ENCODE results near the gene KLHL29.

KLHL29 gene

DNA sequence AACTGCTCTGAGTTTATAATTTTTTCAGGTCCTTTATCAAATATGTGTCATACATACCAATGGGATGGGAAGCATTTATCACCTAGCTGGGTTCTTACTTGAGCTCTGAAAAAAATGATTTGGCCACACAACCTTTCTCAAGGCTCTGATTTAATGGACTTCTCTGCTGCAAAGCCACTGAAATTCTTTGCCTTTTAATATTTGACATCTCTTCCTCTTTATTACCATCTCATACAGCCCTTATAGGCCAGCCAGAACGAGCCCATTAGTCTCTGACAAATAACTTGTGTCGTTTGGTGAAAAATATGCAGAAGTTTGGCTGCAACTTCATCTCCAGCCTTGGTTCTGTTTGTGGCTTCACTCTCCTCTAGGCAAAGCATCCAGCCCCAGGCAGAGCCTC is 292.9 kb downstream of the KLHL29 start:
- DNase-seq (ENCODE audit: low read depth, low spot score) = no peak

DNA sequence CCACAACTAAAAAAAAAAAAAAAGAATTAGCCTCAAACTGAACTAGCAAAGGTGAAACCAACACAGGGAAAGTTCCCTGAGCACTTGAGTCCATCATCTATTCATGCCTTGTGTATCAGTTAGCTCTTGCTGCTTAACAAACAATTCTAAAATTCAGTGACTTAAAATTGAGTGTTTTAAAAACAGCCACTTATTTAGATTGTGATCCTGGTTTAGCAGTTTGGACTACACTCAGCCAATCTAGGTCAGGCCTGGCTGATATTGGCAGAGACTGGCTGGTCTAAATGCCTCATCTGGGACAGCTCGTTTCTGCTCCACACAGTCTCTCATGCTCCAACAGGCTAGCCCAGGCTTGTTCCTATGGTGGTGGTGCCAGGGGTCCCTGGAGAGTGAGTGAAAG is 294.1 kb downstream of the KLHL29 start:
- DNase-seq (ENCODE audit: low read depth, low spot score) = no peak

- DNase-seq (ENCODE audit: low read depth, low spot score) = no peak
Measured at GRCh38 chr2:23680951-23681350, 296.0 kb downstream of the KLHL29 start.

GRCh38 chr2:23681356-23682140 is 296.6 kb downstream of the KLHL29 start:
- no peak for DNase-seq (ENCODE audit: low read depth, low spot score)

- DNase-seq (ENCODE audit: low read depth, low spot score) = no peak
Measured at GRCh38 chr2:23682481-23682880, 297.5 kb downstream of the KLHL29 start.

GRCh38 chr2:23683001-23683400 is 298.0 kb downstream of the KLHL29 start:
- no peak for DNase-seq (ENCODE audit: low read depth, low spot score)

DNA sequence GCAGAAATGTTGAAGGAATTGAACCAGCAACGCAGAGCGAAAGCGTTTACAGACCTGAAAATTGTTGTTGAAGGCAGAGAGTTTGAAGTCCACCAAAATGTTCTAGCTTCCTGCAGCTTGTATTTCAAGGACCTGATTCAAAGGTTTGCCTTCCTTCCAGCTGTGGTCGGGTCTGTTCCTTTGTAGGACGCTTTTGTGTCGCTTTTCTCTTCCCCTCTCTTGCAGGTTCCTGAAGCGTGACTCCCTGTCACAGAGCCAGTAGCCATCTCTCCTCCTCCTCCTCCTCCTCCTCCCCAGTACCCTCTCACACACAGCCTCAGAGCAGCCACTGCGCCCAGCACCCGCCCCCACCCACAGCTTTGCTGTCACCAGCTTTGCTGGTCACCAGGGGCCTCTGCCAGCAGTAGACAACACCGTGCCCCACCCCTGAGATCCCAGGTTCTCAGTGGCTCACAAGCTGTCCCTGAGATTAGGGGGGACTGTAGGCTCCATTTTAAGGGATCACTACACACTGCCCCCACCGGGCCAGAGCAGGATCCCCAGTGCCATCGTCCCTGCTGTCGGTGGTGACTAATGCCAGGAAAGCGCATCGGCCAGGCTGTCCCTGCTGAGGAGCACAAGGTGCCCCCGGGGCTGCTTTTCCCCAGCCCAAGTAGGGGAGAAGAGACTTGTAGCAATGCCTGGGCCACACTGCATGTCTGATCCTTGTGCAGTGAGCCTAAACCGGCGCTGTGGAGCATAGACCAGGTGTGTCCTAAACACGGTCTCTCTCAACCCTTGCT is 299.6 kb downstream of the KLHL29 start:
- DNase-seq (ENCODE audit: low read depth, low spot score) = peak; percentile 68

- no peak for DNase-seq (ENCODE audit: low read depth, low spot score)
Measured at GRCh38 chr2:23685181-23685580, 300.2 kb downstream of the KLHL29 start.

- no peak for DNase-seq (ENCODE audit: low read depth, low spot score)
Measured at GRCh38 chr2:23685706-23686105, 300.7 kb downstream of the KLHL29 start.

GRCh38 chr2:23686405-23687029 is 301.5 kb downstream of the KLHL29 start:
- no peak for DNase-seq (ENCODE audit: low read depth, low spot score)

- no peak for DNase-seq (ENCODE audit: low read depth, low spot score)
Measured at GRCh38 chr2:23687214-23687613, 302.2 kb downstream of the KLHL29 start.

DNA sequence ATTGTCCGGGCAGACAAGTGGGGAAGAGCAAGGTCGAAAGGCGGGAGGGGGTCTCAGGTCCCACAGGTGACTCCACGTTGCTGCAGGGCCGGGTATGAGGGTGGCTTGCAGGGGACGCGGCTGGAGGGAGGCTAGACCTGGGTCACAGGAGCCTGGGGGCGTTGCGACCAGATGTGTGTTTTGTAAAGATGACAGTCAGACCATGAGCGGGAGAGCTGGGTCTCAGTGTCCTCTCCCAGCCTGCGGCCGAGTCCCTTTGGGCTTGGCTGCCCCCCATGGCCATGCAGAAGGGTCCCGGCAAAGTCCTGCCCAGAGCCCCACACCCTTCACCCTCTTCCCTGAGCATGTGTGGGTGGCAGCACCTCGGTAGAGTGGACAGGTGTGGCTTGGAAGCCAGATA is 302.7 kb downstream of the KLHL29 start:
- no peak for DNase-seq (ENCODE audit: low read depth, low spot score)

GRCh38 chr2:23688486-23689130 is 303.6 kb downstream of the KLHL29 start:
- DNase-seq (ENCODE audit: low read depth, low spot score) = no peak

DNA sequence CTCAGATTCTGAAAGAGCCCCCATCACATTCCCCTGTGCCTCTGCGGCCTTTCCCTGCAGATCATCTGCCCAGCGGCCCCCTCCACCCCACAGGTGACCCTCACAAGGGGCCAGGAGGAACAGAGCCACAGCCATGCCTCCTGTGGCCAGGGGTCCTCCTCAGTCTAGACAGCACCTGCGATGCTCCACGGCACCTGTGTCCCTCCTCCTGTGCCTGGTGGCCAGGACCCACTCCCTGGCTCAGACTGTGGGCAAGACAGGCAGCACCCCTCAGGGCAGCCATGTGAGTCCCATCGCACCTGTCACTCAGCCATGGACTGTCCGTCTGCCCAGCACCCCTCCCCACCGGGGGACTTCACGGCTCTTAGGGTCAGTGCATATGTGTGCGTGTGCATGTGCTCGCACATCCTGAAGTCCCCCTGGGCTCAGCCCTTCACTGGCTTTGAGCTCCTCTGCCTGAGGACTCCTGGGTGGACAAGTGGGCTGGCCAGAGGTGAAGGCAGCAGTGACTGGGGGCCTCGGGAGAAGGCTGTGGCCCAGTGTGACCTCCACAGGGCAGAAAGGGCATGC is 304.2 kb downstream of the KLHL29 start:
- no peak for DNase-seq (ENCODE audit: low read depth, low spot score)

DNA sequence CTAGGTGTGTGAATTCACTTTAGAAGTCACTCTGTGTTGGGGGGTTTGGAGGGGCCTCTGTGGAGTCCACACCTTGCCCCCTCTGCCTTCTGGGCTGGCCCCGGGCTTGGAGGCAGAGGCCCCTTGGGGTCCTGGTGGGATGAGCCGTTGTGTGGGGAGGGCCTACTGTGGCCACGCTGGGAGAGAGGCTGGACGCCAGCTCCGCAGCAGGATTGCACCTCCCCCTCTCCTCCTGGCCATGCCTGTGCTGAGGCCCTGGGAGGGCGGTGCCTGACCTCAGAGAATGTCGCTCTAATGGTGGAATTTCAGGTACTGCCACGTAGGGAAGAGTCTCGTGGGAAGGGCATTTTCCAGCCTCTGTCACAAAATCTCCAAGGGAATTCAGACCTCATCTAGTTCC is 304.9 kb downstream of the KLHL29 start:
- peak; percentile 43 for DNase-seq (ENCODE audit: low read depth, low spot score)

GRCh38 chr2:23690421-23691105 is 305.6 kb downstream of the KLHL29 start:
- no peak for DNase-seq (ENCODE audit: low read depth, low spot score)

GRCh38 chr2:23691106-23691470 is 306.1 kb downstream of the KLHL29 start:
- no peak for DNase-seq (ENCODE audit: low read depth, low spot score)

DNA sequence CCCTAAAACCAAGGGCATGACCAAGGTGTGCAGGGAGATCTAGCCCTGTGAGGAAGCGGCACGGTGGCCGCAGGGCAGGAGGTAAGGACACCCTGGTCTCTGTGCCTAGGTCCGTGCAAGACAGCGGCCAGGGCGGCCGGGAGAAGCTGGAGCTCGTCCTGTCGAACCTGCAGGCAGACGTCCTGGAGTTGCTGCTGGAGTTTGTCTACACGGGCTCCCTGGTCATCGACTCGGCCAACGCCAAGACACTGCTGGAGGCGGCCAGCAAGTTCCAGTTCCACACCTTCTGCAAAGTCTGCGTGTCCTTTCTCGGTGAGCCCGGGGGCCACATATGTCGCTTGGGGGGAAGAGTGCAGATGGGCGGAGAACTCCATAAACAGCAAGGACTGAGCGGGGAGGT is 306.6 kb downstream of the KLHL29 start:
- no peak for DNase-seq (ENCODE audit: low read depth, low spot score)

GRCh38 chr2:23692263-23692662 is 307.3 kb downstream of the KLHL29 start:
- DNase-seq (ENCODE audit: low read depth, low spot score) = no peak

DNA sequence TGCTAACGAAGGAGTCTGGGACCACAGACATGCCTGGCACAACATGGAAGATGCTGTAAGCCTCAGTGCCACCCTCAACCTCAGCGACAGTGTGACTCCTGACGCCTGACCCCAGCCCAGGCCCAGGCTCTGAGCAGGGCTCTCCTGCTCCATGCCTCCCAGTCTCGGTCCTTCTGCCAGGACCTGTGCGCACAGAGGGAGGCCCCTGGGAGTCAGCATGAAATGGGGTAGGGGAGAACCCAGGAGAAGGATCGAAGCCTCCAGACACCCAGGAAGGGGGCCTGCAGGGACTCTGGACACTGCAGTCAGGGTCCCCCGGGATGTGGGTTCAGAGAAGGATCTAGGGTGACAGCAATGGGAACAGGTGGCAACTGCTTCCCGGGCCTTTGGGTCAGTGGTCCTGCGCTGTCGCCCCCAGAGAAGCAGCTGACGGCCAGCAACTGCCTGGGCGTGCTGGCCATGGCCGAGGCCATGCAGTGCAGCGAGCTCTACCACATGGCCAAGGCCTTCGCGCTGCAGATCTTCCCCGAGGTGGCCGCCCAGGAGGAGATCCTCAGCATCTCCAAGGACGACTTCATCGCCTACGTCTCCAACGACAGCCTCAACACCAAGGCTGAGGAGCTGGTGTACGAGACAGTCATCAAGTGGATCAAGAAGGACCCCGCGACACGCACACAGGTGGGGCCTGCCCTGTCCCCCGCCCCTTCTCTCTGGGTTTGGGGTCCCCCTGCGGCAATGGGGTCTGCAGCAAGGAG is 308.0 kb downstream of the KLHL29 start:
- DNase-seq (ENCODE audit: low read depth, low spot score) = no peak

GRCh38 chr2:23693606-23693951 is 308.6 kb downstream of the KLHL29 start:
- no peak for DNase-seq (ENCODE audit: low read depth, low spot score)
